Measurements from ENCODE around the gene CASTOR2. TPM values are rescaled to one million over a fixed set of nuclear protein-coding genes. Genes with fewer than 3 reads are reported as not detected.

Gene CASTOR2
- total and polyA plus RNA-seq, 2 of the 8 experiments (the other 6 are each of a cell fraction or from before 2014, with no cell fraction given): 12.1 to 47.8 TPM

DNA sequence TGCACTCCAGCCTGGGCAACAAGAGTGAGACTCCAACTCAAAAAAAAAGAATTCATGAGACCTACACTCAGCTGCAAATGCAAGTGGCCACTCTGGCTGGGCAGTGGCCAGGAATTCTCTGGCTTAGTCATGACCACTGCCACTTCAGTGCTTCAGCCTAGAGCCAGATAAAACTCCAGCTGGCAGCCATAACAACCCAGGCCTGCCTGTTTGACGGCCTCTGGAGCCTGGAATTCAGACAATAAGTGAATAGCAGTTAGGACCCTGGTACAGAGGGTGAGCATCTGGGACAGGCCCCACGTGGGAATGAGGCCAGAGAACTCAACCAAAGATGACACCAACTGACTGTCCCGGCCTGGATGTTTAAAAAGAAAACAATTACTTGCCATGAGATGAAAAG, 90.2 kb downstream of the CASTOR2 start (continued):
- TF ChIP-seq, protein P1, sequence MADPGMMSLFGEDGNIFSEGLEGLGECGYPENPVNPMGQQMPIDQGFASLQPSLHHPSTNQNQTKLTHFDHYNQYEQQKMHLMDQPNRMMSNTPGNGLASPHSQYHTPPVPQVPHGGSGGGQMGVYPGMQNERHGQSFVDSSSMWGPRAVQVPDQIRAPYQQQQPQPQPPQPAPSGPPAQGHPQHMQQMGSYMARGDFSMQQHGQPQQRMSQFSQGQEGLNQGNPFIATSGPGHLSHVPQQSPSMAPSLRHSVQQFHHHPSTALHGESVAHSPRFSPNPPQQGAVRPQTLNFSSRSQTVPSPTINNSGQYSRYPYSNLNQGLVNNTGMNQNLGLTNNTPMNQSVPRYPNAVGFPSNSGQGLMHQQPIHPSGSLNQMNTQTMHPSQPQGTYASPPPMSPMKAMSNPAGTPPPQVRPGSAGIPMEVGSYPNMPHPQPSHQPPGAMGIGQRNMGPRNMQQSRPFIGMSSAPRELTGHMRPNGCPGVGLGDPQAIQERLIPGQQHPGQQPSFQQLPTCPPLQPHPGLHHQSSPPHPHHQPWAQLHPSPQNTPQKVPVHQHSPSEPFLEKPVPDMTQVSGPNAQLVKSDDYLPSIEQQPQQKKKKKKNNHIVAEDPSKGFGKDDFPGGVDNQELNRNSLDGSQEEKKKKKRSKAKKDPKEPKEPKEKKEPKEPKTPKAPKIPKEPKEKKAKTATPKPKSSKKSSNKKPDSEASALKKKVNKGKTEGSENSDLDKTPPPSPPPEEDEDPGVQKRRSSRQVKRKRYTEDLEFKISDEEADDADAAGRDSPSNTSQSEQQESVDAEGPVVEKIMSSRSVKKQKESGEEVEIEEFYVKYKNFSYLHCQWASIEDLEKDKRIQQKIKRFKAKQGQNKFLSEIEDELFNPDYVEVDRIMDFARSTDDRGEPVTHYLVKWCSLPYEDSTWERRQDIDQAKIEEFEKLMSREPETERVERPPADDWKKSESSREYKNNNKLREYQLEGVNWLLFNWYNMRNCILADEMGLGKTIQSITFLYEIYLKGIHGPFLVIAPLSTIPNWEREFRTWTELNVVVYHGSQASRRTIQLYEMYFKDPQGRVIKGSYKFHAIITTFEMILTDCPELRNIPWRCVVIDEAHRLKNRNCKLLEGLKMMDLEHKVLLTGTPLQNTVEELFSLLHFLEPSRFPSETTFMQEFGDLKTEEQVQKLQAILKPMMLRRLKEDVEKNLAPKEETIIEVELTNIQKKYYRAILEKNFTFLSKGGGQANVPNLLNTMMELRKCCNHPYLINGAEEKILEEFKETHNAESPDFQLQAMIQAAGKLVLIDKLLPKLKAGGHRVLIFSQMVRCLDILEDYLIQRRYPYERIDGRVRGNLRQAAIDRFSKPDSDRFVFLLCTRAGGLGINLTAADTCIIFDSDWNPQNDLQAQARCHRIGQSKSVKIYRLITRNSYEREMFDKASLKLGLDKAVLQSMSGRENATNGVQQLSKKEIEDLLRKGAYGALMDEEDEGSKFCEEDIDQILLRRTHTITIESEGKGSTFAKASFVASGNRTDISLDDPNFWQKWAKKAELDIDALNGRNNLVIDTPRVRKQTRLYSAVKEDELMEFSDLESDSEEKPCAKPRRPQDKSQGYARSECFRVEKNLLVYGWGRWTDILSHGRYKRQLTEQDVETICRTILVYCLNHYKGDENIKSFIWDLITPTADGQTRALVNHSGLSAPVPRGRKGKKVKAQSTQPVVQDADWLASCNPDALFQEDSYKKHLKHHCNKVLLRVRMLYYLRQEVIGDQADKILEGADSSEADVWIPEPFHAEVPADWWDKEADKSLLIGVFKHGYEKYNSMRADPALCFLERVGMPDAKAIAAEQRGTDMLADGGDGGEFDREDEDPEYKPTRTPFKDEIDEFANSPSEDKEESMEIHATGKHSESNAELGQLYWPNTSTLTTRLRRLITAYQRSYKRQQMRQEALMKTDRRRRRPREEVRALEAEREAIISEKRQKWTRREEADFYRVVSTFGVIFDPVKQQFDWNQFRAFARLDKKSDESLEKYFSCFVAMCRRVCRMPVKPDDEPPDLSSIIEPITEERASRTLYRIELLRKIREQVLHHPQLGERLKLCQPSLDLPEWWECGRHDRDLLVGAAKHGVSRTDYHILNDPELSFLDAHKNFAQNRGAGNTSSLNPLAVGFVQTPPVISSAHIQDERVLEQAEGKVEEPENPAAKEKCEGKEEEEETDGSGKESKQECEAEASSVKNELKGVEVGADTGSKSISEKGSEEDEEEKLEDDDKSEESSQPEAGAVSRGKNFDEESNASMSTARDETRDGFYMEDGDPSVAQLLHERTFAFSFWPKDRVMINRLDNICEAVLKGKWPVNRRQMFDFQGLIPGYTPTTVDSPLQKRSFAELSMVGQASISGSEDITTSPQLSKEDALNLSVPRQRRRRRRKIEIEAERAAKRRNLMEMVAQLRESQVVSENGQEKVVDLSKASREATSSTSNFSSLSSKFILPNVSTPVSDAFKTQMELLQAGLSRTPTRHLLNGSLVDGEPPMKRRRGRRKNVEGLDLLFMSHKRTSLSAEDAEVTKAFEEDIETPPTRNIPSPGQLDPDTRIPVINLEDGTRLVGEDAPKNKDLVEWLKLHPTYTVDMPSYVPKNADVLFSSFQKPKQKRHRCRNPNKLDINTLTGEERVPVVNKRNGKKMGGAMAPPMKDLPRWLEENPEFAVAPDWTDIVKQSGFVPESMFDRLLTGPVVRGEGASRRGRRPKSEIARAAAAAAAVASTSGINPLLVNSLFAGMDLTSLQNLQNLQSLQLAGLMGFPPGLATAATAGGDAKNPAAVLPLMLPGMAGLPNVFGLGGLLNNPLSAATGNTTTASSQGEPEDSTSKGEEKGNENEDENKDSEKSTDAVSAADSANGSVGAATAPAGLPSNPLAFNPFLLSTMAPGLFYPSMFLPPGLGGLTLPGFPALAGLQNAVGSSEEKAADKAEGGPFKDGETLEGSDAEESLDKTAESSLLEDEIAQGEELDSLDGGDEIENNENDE (IDR thresholded peaks at IDR 0.05; ENCODE audit: insufficient replicate concordance, low read length): no peak
- TF ChIP-seq SRF (IDR thresholded peaks at IDR 0.05; ENCODE audit: low read depth, low read length) (no peak), TAF1 (IDR thresholded peaks at IDR 0.05; ENCODE audit: low read depth, low read length) (no peak), CHD2 (IDR thresholded peaks at IDR 0.05; ENCODE audit: low read length) (no peak)
- TF ChIP-seq, protein P2, sequence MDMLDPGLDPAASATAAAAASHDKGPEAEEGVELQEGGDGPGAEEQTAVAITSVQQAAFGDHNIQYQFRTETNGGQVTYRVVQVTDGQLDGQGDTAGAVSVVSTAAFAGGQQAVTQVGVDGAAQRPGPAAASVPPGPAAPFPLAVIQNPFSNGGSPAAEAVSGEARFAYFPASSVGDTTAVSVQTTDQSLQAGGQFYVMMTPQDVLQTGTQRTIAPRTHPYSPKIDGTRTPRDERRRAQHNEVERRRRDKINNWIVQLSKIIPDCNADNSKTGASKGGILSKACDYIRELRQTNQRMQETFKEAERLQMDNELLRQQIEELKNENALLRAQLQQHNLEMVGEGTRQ (IDR thresholded peaks at IDR 0.05; ENCODE audit: low read length): no peak
